ENCODE results near the gene ACRBP. TPM values are rescaled to one million over a fixed set of nuclear protein-coding genes. Genes with fewer than 3 reads are reported as not detected.

The ACRBP gene
- total and polyA plus RNA-seq, 7 donors = 0.29 to 0.99 (median 0.82) TPM; not detected in 1

GRCh38 chr12:6667559-6668210 lies 20.5 kb upstream of the ACRBP start:
- intact Hi-C loops (cut with DNase I) = no loop called here
- Histone ChIP-seq H3K4me1 (no peaks in the 10 kb centered on the region), H3K4me3 (no peak overlapping the region), H3K27ac (no peak overlapping the region), H3K27me3 (ENCODE audit: insufficient read depth in 3 of 3, low read length in 2 of 3) (no peaks in the 10 kb centered on the region), H3K9me3 (no peaks in the 10 kb centered on the region), H3K36me3 (ENCODE audit: insufficient read depth in 1 of 2, low read depth in 1 of 2) (peaks cover 23 to 69% of the 10 kb centered on the region in 2 donors)
- ATAC-seq = no peak
- no peak for DNase-seq
- WGBS, 3 donors = 70 to 87% (median 82%) methylated on average over 8 of the region's 8 CpGs
- no peak for TF ChIP-seq CTCF (IDR thresholded peaks at IDR 0.05)

GRCh38 chr12:6666211-6666610 lies 19.0 kb upstream of the ACRBP start:
- no peak overlapping the region for H3K27ac ChIP-seq
- ATAC-seq = no peak
- no peak overlapping the region for H3K4me3 ChIP-seq
- intact Hi-C loops (cut with DNase I) = no loop called here
- DNase-seq = no peak
- peaks cover 11% of the 10 kb centered on the region for H3K4me1 ChIP-seq
- no peak for TF ChIP-seq CTCF (IDR thresholded peaks at IDR 0.05)
- peaks cover 18 to 54% of the 10 kb centered on the region in 2 donors for H3K36me3 ChIP-seq (ENCODE audit: insufficient read depth in 1 of 2, low read depth in 1 of 2)
- no peaks in the 10 kb centered on the region for H3K27me3 ChIP-seq (ENCODE audit: insufficient read depth in 3 of 3, low read length in 2 of 3)
- no peaks in the 10 kb centered on the region for H3K9me3 ChIP-seq
- WGBS, 3 donors = 87 to 94% (median 88%) methylated on average over 2 of the region's 2 CpGs

- intact Hi-C loops (cut with DNase I) = loop anchor here (5.0 kb wide), 1 partner anchor 48 kb away; no protein-coding TSS in a partner anchor
- Histone ChIP-seq H3K36me3 (ENCODE audit: insufficient read depth in 1 of 2, low read depth in 1 of 2) (peaks cover 13 to 41% of the 10 kb centered on the region in 2 donors), H3K4me3 (no peak overlapping the region), H3K27ac (no peak overlapping the region), H3K27me3 (ENCODE audit: insufficient read depth in 3 of 3, low read length in 2 of 3) (no peaks in the 10 kb centered on the region), H3K9me3 (no peaks in the 10 kb centered on the region), H3K4me1 (peaks cover 11% of the 10 kb centered on the region)
- 81 to 92% (median 89%) methylated on average over 2 of the region's 2 CpGs for WGBS, 3 donors
- TF ChIP-seq CTCF (IDR thresholded peaks at IDR 0.05) = no peak
- ATAC-seq (no peak), DNase-seq (no peak)
Measured at GRCh38 chr12:6664902-6665301, 17.7 kb upstream of the ACRBP start.

GRCh38 chr12:6662906-6663742 lies 15.9 kb upstream of the ACRBP start, which contains the start of gene ING4:
Gene ING4 (minus strand): TSS chr12:6663119. CDS start chr12:6663101, 18 bp downstream.
- Histone ChIP-seq H3K4me1 (peaks cover 11% of the 10 kb centered on the region), H3K4me3 (peak within 1 kb of the TSS; percentile 77), H3K27me3 (ENCODE audit: insufficient read depth in 3 of 3, low read length in 2 of 3) (no peaks in the 10 kb centered on the region), H3K36me3 (ENCODE audit: insufficient read depth in 1 of 2, low read depth in 1 of 2) (peaks cover 6 to 27% of the 10 kb centered on the region in 2 donors), H3K27ac (peak within 1 kb of the TSS; percentile 86), H3K9me3 (no peaks in the 10 kb centered on the region)
- ATAC-seq = peak; percentile 100
- 2 to 3% (median 2%) methylated on average over 36 to 37 of the region's 37 CpGs for WGBS, 3 donors
- intact Hi-C loops (cut with DNase I) = loop anchor here (1.0 to 5.0 kb wide), 2 partner anchors 26 to 46 kb away; partner anchors contain the start of gene ZNF384 (in 1 of the 2)
- DNase-seq = peak; percentile 97 to 98
- no peak for TF ChIP-seq CTCF (IDR thresholded peaks at IDR 0.05)

All from psoas muscle (tissue), 8 donors.